GM21786 (cell line): ENCODE measurements around the gene PCDHGB7.
"Not testable (repeated sequence)": the region's sequence is repeated elsewhere in the genome, so short reads cannot be mapped to it uniquely, and the experiment has no call there.

Experiments used
- ATAC-seq: cut with Tn5 transposase; IDR thresholded peaks from one replicate; pipeline ENCODE4 v1.9.1; 2021; ENCODE audit not compliant: unreplicated experiment

Gene PCDHGB7

DNA sequence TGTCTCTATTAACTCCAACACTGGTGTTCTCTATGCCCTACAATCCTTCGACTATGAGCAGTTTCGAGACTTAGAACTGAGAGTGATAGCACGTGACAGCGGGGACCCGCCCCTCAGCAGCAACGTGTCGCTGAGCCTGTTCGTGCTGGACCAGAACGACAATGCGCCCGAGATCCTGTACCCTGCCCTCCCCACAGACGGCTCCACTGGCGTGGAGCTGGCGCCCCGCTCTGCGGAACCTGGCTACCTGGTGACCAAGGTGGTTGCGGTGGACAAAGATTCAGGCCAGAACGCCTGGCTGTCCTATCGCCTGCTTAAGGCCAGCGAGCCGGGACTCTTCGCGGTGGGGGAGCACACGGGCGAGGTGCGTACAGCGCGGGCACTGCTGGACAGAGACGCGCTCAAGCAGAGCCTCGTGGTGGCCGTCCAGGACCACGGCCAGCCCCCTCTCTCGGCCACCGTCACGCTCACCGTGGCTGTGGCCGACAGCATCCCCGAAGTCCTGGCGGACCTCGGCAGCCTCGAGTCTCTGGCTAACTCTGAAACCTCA lies 5.3 kb downstream of the PCDHGB7 start:
- ATAC-seq, result no peak

DNA sequence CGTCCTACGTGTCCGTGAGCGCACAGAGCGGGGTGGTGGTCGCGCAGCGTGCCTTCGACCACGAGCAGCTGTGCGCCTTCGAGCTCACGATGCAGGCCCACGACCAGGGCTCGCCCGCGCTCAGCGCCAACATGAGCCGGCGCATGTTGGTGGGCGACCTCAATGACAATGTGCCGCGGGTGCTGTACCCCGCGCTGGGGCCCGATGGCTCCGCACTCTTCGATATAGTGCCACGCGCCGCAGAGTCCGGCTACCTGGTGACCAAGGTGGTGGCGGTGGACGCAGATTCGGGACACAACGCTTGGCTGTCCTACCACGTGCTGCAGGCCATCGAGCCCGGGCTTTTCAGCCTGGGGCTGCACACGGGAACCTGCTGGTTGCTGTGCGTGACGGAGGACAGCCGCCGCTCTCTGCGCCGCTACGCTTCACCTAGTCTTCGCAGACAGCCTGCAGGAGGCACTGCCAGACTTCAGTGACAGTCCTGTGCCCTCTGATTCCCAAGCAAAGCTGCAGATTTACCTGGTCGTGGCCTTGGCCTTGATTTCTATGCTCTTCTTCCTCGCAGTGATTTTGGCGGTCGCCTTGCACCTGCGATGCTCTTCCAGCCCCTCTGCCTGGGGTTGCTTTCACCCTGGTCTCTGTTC lies 10.4 kb downstream of the PCDHGB7 start:
- ATAC-seq, result no peak

DNA sequence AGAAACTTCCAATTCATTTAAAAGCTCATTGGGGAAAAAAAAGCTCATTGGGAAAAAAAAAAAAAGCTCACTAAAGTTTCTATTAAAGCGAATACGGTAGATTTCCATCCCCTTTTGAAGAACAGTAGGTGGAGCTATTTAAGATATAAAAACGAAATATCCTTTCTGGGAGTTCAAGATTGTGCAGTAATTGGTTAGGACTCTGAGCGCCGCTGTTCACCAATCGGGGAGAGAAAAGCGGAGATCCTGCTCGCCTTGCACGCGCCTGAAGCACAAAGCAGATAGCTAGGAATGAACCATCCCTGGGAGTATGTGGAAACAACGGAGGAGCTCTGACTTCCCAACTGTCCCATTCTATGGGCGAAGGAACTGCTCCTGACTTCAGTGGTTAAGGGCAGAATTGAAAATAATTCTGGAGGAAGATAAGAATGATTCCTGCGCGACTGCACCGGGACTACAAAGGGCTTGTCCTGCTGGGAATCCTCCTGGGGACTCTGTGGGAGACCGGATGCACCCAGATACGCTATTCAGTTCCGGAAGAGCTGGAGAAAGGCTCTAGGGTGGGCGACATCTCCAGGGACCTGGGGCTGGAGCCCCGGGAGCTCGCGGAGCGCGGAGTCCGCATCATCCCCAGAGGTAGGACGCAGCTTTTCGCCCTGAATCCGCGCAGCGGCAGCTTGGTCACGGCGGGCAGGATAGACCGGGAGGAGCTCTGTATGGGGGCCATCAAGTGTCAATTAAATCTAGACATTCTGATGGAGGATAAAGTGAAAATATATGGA lies 13.0 kb downstream of the PCDHGB7 start, which contains the start of gene PCDHGA12:
Gene PCDHGA12, plus strand, starts transcription at position 176 of the 782 bp plus-strand sequence. Its CDS starts 253 bp downstream, at position 429.
- peak; percentile 92 for ATAC-seq

DNA sequence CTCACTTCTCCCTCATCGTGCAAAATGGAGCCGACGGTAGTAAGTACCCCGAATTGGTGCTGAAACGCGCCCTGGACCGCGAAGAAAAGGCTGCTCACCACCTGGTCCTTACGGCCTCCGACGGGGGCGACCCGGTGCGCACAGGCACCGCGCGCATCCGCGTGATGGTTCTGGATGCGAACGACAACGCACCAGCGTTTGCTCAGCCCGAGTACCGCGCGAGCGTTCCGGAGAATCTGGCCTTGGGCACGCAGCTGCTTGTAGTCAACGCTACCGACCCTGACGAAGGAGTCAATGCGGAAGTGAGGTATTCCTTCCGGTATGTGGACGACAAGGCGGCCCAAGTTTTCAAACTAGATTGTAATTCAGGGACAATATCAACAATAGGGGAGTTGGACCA lies 13.8 kb downstream of the PCDHGB7 start:
- ATAC-seq, result peak; percentile 35

DNA sequence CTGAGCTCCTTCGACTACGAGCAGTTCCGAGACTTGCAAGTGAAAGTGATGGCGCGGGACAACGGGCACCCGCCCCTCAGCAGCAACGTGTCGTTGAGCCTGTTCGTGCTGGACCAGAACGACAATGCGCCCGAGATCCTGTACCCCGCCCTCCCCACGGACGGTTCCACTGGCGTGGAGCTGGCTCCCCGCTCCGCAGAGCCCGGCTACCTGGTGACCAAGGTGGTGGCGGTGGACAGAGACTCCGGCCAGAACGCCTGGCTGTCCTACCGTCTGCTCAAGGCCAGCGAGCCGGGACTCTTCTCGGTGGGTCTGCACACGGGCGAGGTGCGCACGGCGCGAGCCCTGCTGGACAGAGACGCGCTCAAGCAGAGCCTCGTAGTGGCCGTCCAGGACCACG lies 14.8 kb downstream of the PCDHGB7 start:
- ATAC-seq, result not testable (repeated sequence)

DNA sequence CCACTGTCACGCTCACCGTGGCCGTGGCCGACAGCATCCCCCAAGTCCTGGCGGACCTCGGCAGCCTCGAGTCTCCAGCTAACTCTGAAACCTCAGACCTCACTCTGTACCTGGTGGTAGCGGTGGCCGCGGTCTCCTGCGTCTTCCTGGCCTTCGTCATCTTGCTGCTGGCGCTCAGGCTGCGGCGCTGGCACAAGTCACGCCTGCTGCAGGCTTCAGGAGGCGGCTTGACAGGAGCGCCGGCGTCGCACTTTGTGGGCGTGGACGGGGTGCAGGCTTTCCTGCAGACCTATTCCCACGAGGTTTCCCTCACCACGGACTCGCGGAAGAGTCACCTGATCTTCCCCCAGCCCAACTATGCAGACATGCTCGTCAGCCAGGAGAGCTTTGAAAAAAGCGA lies 15.2 kb downstream of the PCDHGB7 start:
- ATAC-seq, result not testable (repeated sequence)

DNA sequence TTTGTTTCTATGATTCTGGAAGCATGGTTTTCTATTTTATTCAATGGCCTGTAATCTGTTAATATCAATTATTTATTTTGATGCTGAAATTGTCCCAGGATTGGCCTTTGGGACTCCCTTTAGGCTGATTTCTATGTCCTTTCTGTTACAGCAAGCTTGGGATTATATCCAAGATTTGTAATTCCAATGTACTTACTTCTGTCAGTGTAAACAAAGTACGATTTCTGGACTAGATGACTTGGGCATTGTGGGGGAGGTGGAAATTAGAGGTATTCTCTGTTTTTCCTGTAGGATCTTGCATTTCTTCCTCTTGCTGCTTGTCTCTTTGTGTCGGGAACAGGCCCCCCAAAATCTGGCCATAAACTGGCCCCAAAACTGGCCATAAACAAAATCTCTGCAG lies 16.5 kb downstream of the PCDHGB7 start:
- ATAC-seq, result no peak

DNA sequence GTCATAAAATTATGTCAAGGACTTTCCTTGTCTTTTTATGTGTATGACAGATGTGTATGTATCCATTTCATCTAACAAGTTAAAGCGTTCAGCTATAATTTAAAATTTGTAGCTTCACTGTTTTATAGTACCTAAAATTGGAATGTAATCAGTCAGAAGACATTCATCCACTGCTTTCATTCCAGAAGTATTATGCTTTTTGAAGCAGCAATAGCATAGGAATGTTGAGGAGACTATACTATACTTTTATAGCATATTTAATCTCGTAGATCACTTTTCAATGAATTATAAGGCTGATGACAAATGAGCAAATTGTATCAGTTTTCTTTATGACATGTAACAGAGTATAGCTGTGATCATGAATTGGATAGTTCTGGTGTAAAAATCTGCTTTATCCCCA lies 19.7 kb downstream of the PCDHGB7 start:
- no peak for ATAC-seq

DNA sequence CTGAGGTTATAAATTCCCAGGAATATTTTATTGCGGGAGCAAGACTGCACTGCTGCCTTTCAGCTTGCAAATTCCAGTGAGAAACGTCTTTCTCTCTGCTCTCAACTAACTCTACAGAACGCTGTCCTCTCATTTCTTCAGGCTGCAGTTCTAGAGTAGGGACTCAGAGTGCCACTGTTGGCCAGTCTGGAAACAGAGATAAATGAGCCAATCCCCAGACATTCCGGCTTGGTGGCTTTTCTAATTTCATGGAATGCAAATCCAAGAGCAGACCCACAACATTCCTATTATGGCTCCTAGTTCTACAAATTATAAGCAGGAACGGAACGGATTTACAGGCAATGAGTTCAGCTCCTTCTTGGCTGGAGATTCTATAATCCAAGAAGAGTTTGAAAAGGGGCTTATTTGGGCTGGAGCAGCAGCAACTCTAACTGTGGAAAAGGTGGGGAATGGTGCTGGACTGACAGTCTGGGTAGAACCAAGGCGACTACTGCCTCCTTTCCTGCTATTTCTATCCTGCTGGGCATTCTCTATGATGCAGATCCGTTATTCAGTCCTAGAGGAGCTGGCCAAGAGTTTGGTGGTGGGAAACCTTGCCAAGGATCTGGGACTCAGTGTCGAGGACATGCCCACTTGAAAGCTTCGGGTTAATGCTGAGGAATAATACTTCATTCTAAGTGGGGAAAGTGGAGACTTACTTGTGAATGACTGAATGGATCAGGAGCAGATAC lies 22.1 kb downstream of the PCDHGB7 start:
- ATAC-seq, result no peak

DNA sequence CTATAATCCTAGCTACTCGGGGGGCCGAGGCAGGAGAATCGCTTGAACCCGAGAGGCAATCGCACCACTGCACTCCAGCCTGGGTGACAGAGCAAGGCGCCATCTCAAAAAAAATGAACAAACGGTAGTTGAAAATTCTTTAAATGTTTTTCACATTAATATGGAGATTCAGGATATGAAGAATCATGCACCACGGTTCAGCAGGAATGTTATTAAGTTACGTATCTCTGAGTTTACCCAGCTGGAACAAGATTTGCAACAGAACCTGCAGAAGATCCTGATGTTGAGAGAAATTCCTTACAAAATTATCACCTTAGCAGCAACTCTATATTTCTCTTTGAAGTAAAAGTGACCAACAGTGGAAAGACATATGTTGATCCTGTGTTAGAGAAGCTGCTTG lies 22.9 kb downstream of the PCDHGB7 start:
- ATAC-seq, result no peak

DNA sequence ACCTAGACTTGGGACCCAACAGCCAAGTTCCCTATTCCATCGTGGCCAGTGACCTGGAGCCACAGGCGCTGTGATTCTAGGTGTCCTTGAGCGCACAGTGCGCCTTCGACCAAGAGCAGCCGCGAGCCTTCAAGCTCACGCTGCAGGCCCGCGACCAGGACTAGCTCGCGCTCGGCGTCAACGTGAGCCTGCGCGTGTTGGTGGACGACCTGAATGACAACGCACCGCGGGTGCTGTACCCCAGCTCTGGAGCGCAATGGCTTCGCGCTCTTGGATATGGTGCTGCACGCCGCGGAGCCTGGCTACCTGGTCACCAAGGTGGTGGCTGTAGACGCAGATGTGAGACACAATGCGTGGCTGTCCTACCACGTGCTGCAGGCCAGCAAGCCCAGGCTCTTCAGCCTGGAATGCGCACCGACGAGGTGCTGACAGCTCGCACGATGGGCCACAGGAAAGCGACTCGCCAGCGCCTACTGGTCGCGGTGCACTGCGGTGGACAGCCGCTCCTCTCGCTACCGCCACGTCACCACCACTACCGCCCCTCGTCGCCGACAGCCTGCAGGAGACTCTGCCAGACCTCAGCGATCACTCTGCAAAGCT lies 24.2 kb downstream of the PCDHGB7 start:
- ATAC-seq, result no peak

DNA sequence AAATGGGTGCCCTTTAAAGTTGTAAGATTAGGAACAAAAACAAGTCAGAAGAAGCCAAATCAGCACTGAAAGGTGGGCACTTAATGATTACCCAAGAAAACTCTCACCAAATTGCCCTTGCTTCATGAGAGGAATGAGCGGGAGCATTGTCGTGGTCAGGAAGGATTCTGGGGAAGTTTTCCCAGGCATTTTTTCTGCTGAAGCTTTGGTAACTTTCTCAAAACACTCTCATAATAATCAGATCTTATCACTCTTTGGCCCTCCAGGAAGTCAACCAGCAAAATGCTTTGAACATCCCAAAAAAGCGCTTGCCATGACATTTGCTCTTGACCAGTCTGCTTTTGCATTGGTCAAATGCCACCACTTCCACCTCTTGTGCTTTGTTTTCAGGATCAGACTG lies 47.9 kb downstream of the PCDHGB7 start:
- no peak for ATAC-seq
